GM18868 (cell line): ENCODE data around the gene IQCK.

Experiments used
- ATAC-seq: cut with Tn5 transposase; IDR thresholded peaks from one replicate; pipeline ENCODE4 v1.9.1; 2021; ENCODE audit warnings: mild to moderate bottlenecking, moderate library complexity; ENCODE audit not compliant: unreplicated experiment

IQCK gene

GRCh38 chr16:19753815-19754643 is 36.0 kb downstream of the IQCK start:
- ATAC-seq: no peak

- ATAC-seq: no peak
Observed at GRCh38 chr16:19754644-19755036, 36.6 kb downstream of the IQCK start.

- no peak for ATAC-seq
Observed at GRCh38 chr16:19755268-19755667, 37.2 kb downstream of the IQCK start.

GRCh38 chr16:19757026-19757425 is 39.0 kb downstream of the IQCK start:
- ATAC-seq: no peak

GRCh38 chr16:19757762-19758595 is 39.9 kb downstream of the IQCK start:
- ATAC-seq: no peak

GRCh38 chr16:19760356-19761060 is 42.4 kb downstream of the IQCK start:
- ATAC-seq: no peak

- ATAC-seq: no peak
Observed at GRCh38 chr16:19765860-19766553, 47.9 kb downstream of the IQCK start.

- no peak for ATAC-seq
Observed at GRCh38 chr16:19766554-19766884, 48.4 kb downstream of the IQCK start.

- no peak for ATAC-seq
Observed at GRCh38 chr16:19766988-19767387, 48.9 kb downstream of the IQCK start.

- ATAC-seq: no peak
Observed at GRCh38 chr16:19767497-19767896, 49.4 kb downstream of the IQCK start.

GRCh38 chr16:19769239-19769638 is 51.2 kb downstream of the IQCK start:
- ATAC-seq: no peak

GRCh38 chr16:19771040-19771439 is 53.0 kb downstream of the IQCK start:
- no peak for ATAC-seq

GRCh38 chr16:19771796-19772195 is 53.7 kb downstream of the IQCK start:
- ATAC-seq: no peak

GRCh38 chr16:19774024-19774423 is 56.0 kb downstream of the IQCK start:
- ATAC-seq: no peak

GRCh38 chr16:19776147-19776546 is 58.1 kb downstream of the IQCK start:
- ATAC-seq: no peak

GRCh38 chr16:19776565-19776964 is 58.5 kb downstream of the IQCK start:
- no peak for ATAC-seq

GRCh38 chr16:19780321-19780720 is 62.2 kb downstream of the IQCK start:
- ATAC-seq: no peak

GRCh38 chr16:19781226-19781625 is 63.2 kb downstream of the IQCK start:
- no peak for ATAC-seq

GRCh38 chr16:19783363-19784182 is 65.5 kb downstream of the IQCK start:
- ATAC-seq: no peak

- no peak for ATAC-seq
Observed at GRCh38 chr16:19784183-19784736, 66.2 kb downstream of the IQCK start.
